ENCODE data around the gene TBCD. TPM values are rescaled to one million over a fixed set of nuclear protein-coding genes. Genes with fewer than 3 reads are reported as not detected.

TBCD gene
- total RNA-seq, 4 donors from 2014 or later = 30.5 to 94.3 (median 51.8) TPM

DNA sequence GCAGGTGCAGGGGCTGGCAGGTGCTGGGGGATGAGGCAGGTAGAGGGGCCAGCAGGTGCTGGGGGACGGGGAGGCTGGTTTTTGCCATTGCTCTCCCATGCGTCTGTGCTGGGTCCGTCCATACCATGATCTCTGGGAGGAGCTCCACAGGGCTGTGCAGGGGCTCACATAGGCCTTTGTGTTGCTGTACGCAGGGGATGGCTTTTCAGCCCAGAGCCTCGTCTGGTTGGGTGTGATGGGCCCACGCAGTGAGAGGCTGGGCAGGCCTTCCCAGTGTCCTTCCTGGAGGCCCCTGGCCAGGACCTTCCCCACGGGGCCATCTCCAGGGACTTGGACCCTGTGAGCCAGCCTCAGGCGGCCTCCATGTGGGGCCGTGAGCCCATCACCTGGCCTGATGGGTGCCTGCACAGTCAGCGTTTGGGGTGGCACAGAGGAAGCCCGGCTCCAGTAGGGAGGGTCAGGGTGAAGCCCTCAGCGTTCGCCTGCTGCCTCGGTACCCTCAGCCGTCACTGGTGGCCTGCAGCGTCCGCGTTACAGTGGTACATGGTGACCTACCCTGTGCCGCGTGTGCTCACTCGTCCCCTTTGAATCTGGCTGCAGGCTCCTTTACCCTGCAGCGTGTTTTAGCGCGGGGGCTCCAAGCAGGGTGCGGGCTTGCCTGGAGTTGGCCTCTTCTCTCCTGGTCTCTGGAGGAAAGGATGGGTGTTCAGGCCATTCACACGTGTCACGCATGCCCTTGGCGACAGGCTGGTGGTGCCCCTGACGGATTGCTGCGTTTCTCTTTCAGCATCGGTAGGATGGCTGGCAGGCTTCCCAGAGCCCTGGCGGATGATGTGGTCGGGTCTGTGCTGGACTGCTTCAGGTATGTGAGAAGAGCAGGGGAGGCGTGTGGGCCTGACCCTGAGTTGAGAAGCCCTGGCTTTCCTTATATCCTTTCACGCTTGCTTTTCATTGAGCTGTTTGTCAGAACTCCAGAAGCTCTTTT is 57.3 kb downstream of the TBCD start:
- DNase-seq (ENCODE audit: low spot score) (no peak), ATAC-seq (ENCODE audit: low FRiP score) (no peak)
- TF ChIP-seq, protein P1, sequence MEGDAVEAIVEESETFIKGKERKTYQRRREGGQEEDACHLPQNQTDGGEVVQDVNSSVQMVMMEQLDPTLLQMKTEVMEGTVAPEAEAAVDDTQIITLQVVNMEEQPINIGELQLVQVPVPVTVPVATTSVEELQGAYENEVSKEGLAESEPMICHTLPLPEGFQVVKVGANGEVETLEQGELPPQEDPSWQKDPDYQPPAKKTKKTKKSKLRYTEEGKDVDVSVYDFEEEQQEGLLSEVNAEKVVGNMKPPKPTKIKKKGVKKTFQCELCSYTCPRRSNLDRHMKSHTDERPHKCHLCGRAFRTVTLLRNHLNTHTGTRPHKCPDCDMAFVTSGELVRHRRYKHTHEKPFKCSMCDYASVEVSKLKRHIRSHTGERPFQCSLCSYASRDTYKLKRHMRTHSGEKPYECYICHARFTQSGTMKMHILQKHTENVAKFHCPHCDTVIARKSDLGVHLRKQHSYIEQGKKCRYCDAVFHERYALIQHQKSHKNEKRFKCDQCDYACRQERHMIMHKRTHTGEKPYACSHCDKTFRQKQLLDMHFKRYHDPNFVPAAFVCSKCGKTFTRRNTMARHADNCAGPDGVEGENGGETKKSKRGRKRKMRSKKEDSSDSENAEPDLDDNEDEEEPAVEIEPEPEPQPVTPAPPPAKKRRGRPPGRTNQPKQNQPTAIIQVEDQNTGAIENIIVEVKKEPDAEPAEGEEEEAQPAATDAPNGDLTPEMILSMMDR (IDR thresholded peaks at IDR 0.05) = no peak

DNA sequence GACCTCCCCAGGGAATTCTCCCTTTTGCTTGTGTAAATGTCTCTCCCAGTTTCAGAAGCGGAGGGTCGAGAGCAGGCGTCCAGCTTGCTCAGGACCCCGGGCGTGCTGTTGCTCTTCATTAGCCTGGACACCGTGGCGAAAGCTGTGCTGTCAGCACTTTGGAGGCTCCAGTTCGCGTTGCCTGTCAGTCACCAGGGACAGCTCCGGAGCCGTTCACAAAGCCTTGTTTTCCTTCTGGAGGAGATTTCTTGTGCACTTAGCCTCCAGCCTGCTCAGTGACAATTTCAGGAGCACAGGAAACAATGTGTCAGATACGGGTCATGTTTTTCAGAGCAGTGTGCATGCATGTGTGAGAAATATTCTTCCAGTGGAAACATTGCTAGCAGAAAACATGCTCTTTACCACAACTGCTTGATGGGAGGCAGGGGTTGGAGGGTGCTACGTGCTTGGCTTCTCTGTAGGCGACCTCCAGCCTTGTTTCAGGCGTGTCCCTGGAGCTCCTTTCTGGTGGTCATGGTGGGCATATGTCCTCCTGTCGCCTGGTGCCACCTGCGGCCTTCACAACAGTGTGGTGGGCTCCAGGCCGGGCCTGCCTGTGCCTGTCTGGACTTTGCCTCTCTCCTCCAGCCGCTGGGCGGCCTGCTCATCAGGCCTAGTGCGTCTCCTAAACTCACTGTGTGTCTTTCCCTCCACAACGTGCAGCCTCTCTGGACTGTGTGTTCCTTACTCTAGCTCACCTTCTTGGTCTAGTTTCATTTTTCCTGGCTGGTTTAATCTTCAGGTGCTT is 59.0 kb downstream of the TBCD start:
- ATAC-seq (ENCODE audit: low FRiP score) (no peak), DNase-seq (ENCODE audit: low spot score) (no peak)
- TF ChIP-seq, protein P1 (IDR thresholded peaks at IDR 0.05) = no peak

DNA sequence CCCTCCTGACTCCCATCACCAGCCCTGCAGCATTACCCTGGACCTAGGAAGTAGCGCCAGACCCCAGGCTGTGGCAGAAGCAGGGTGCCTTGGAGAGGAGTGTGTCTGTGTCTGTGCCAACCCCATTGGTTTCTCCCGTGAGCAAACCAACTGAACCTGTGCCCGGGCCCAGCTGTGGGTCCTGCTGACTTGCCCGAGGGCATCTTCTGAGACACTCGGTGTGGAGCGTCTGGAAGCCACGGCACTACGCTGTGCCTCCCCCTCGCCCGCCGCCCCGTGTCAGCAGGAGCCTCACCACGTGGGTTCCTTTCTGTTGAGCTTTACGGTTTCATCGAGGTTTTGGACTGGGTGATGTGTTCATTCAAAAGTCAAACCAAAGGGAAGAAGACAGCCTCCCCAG is 60.2 kb downstream of the TBCD start:
- no peak for ATAC-seq (ENCODE audit: low FRiP score)
- TF ChIP-seq, protein P1 (IDR thresholded peaks at IDR 0.05) = no peak
- DNase-seq (ENCODE audit: low spot score) = no peak

DNA sequence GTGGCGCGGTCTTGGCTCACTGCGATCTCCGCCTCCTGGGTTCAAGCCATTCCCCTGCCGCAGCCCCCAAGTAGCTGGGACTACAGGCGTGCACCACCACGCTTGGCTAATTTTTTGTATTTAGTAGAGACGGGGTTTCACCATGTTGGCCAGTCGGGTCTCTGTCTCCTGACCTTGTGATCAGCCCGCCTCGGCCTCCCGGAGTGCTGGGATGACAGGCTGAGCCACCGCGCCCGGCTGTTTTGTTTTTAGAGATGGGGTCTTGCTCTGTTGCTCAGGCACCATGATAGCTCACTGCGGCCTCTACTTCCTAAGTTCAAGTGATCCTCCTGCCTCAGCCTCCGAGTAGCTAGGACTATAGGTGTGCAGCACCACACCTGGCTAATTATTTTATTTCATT is 60.7 kb downstream of the TBCD start:
- TF ChIP-seq, protein P1 (IDR thresholded peaks at IDR 0.05) = no peak
- no peak for ATAC-seq (ENCODE audit: low FRiP score)
- no peak for DNase-seq (ENCODE audit: low spot score)

DNA sequence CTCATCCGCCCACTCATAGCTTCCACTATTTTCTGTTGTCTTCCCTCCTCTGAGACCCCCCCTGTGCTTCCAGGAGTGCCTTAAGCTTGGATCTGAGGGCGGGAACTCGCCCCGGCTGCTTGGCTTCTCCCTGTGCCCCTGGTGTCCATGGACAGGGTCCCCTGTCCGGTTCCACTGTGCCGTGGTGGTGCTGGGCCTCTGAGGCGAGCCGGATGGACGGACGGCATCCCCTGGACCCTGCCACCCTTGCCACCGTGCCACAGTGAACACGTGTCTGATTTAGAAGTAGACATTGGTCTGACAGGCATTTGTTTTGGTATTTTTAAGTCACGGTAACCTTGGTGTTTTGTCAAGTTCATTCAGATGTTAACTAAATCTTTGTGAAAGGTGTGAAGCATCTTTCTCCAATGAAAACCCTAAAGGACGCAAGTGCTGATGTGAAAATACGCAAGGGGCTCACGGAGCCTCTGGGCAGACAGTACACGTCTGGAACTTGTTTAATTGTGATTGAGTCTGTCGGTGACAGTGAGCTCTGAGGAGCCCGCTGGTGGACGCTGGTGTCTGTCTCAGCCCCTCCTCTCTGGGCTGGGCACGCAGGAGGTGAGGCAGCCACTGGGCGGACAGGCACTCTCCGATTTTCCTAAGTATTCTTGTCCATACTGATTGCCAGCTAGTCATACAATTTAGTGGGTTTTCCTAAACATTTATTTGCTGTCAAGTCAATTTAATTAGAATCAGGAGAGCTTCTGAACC is 61.6 kb downstream of the TBCD start:
- no peak for DNase-seq (ENCODE audit: low spot score)
- TF ChIP-seq, protein P1 (IDR thresholded peaks at IDR 0.05) = no peak
- ATAC-seq (ENCODE audit: low FRiP score) = no peak

DNA sequence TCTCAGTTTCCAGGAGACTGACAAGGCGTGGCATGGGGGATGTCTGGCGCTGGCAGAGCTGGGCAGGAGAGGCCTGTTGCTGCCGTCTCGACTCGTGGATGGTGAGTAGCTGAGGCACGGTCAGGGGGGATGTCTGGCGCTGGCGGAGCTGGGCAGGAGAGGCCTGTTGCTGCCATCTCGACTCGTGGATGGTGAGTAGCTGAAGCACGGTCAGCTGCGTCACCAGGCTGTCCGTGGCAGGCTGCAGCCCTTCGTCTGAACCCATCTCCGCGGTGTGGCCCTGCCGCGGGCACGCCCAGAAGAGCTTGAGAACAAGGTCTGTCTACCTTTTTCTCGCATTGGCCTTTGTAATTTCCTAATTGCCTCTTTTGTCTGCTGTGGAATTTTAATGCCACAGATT is 63.0 kb downstream of the TBCD start:
- TF ChIP-seq, protein P1 (IDR thresholded peaks at IDR 0.05) = no peak

More for the DNA sequence above, 63.0 kb downstream of the TBCD start:
- DNase-seq (ENCODE audit: low spot score) (no peak), ATAC-seq (ENCODE audit: low FRiP score) (no peak)

Measured in omental fat pad (tissue), 4 donors.